Urinary bladder (tissue), 4 donors: ENCODE data around the gene CTNNBIP1. TPM values are rescaled to one million over a fixed set of nuclear protein-coding genes. Genes with fewer than 3 reads are reported as not detected.
"Not testable (repeated sequence)": the region's sequence is repeated elsewhere in the genome, so short reads cannot be mapped to it uniquely, and the experiment has no call there.

Source experiments
- DNase-seq: peaks from one replicate; pipeline ENCODE4 v3.0.0-alpha.2; 2015; ENCODE audit errors: extremely low spot score
- H3K27ac ChIP-seq: one replicate; pipeline ENCODE4 v1.5.1; 2013; ENCODE audit warnings: low read depth, mild to moderate bottlenecking, moderate library complexity
- H3K36me3 ChIP-seq: one replicate; pipeline ENCODE4 v1.6.1; 2013; ENCODE audit warnings: mild to moderate bottlenecking, moderate library complexity; ENCODE audit not compliant: insufficient read depth
- H3K4me1 ChIP-seq: one replicate; pipeline ENCODE4 v1.6.1; 2013; ENCODE audit warnings: mild to moderate bottlenecking, moderate library complexity; ENCODE audit not compliant: insufficient read depth
- H3K4me3 ChIP-seq: one replicate; pipeline ENCODE4 v1.5.1; 2013; ENCODE audit warnings: low read depth, low read length
- WGBS: extraction: QIAGEN DNeasy Blood & Tissue Kit; methylation state at CpG from one replicate; pipeline ENCODE4 v1.1.7; 2013; 5-methylcytosine and 5-hydroxymethylcytosine counted together
- polyA plus RNA-seq: library from polyadenylated mRNA; stranded (reverse); fragments of 200-250 nt; gene quantifications from one replicate; pipeline ENCODE4 v1.2.3, GENCODE V29; 2013
- total RNA-seq: library from RNA; depleted of rRNA; stranded (reverse); fragments of >200 nt; gene quantifications from one replicate; pipeline ENCODE4 v1.2.3, GENCODE V29; 2014
- donor health status: healthy with polysubstance abuse.
- donor health status: healthy.

Gene CTNNBIP1
- total and polyA plus RNA-seq, 2 donors: 18.2 to 18.5 TPM

DNA sequence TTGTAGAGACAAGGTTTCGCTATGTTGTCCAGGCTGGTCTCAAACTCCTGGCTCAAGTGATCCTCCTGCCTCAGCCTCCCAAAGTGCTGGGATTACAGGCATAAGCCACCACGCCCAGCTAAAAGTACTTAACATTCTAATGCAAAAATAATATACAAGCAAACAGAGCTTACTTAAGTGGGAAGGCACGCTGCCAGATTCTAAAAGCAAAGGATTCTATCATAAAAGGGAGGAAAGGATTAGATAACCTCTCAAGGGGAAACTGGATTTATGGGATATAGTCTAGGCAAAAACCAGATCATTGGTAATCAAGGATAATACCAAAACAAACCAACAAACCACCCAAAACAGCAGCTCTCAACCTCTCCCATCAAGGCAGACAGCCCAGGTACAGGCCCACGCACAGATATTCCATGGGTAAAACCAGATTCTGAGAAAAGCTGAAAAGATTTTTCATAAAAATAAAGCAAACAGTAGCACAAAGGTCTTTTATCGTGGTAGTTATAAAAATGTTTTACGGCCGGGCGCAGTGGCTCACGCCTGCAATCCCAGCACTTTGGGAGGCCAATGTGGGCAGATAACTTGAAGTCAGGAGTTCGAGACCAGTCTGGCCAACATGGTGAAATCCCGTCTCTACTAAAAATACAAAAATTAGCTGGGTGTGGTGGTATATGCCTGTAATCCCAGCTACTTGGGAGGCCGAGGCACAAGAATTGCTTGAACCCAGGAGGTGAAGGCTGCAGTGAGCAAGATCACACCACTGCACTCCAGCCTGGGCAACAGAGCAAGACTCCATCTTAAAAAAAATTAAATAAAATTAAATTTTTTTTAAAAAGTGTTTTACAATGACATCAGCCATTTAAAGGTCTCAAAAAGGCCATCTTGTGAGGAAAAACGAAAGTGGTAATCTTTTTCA, 106.8 kb downstream of the CTNNBIP1 start:
- not testable (repeated sequence) for H3K4me1 ChIP-seq, H3K4me3 ChIP-seq, H3K36me3 ChIP-seq, DNase-seq, H3K27ac ChIP-seq
- WGBS: 90% methylated on average over 13 of the region's 13 CpGs

DNA sequence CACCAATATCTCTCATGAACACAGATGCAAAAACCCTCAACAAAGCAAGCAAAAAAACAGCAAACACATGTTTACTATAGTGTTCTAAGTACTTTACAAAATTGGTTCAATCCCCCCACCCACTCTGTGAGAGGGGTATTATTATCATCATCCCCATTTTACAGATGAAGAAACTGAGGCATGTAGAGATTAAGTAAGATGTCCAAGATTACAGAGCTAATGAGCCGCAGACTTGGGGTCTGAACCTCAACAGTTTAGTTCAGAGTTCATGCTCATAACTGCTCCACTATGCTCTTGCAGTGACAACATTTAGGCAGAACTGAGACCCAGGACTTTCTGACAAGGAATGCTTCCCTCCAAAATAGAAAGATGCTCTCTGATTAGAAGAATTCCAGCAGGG, 108.2 kb downstream of the CTNNBIP1 start:
- 94% methylated on average over 1 of the region's 1 CpG for WGBS
- Histone ChIP-seq H3K36me3 (no peaks in the 10 kb centered on the region), H3K4me1 (no peaks in the 10 kb centered on the region), H3K4me3 (no peak overlapping the region), H3K27ac (no peak overlapping the region)
- DNase-seq: no peak

Other genes starting within 250 kb of the CTNNBIP1 start
- gene CLSTN1, start 86.3 kb downstream of the CTNNBIP1 start, total RNA-seq: 59.6 TPM
- gene CLSTN1, start 86.3 kb downstream of the CTNNBIP1 start, polyA plus RNA-seq: 90.6 TPM
- 67.1 TPM for gene LZIC, start 33.1 kb upstream of the CTNNBIP1 start, total RNA-seq
- 25.2 TPM for gene LZIC, start 33.1 kb upstream of the CTNNBIP1 start, polyA plus RNA-seq
- gene NMNAT1, start 33.2 kb upstream of the CTNNBIP1 start, total RNA-seq: 11.5 TPM
- 6.2 TPM for gene NMNAT1, start 33.2 kb upstream of the CTNNBIP1 start, polyA plus RNA-seq
- 2.4 TPM for gene RBP7, start 87.0 kb upstream of the CTNNBIP1 start, total RNA-seq
- gene RBP7, start 87.0 kb upstream of the CTNNBIP1 start, polyA plus RNA-seq: 20.9 TPM
- gene UBE4B, start 122.7 kb upstream of the CTNNBIP1 start, total RNA-seq: 37.1 TPM
- 27.4 TPM for gene UBE4B, start 122.7 kb upstream of the CTNNBIP1 start, polyA plus RNA-seq